Astrocyte of the spinal cord (primary cell): ENCODE measurements around the gene TPM3.
"Not testable (repeated sequence)": the region's sequence is repeated elsewhere in the genome, so short reads cannot be mapped to it uniquely, and the experiment has no call there.

Source experiments
- DNase-seq: peaks from one replicate; pipeline ENCODE4 v3.0.0; 2011; ENCODE audit warnings: low read depth, low spot score
- H3K4me3 ChIP-seq: 2 replicates; pipeline ENCODE4 v1.5.1; 2011; ENCODE audit warnings: low read depth, mild to moderate bottlenecking, low read length, moderate library complexity
- in situ Hi-C: cut with HindIII; loops from 2 replicates; pipeline ENCODE4 v1.10.0; 2017; ENCODE audit warnings: low sequenced_read_pairs
- TF ChIP-seq, protein P1 (sequence below): IDR thresholded peaks from 2 replicates; pipeline ENCODE4 v1.5.1; 2012; ENCODE audit warnings: low read depth, mild to moderate bottlenecking, low read length, inconsistent platforms

Gene TPM3

GRCh38 chr1:154191990-154192461 lies at the start of gene TPM3:
TPM3 (minus strand) TSS chr1:154192100; CDS start chr1:154192018, 82 bp downstream.
- in situ Hi-C loops = no loop called here
- no peak within 1 kb of the TSS for H3K4me3 ChIP-seq
- TF ChIP-seq, protein P1, sequence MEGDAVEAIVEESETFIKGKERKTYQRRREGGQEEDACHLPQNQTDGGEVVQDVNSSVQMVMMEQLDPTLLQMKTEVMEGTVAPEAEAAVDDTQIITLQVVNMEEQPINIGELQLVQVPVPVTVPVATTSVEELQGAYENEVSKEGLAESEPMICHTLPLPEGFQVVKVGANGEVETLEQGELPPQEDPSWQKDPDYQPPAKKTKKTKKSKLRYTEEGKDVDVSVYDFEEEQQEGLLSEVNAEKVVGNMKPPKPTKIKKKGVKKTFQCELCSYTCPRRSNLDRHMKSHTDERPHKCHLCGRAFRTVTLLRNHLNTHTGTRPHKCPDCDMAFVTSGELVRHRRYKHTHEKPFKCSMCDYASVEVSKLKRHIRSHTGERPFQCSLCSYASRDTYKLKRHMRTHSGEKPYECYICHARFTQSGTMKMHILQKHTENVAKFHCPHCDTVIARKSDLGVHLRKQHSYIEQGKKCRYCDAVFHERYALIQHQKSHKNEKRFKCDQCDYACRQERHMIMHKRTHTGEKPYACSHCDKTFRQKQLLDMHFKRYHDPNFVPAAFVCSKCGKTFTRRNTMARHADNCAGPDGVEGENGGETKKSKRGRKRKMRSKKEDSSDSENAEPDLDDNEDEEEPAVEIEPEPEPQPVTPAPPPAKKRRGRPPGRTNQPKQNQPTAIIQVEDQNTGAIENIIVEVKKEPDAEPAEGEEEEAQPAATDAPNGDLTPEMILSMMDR = no peak
- no peak for DNase-seq

DNA sequence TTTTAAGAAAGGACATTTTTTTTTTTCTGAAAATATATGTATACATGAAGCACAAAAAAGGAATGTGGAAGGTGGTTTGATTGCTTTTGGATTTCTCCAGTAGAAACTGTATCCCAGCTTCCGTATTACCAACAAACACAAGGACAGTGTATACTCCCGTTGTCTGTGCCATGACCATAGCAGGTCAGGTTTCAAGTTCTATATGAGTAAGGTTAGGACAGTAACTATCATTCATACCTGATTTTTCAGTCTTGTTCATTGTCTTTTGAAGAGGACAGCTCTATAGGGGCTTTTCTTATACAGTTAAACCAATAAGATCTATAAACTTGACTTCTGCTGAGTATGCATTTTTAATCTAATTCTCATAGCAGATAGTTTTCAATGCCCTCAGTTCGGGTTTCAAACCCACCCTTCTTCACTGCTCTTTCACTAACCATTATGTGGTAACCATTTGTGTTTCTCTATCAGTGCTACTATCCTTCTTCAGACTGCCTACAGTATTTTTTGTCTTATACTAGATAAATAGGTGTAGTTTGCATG lies 48.5 kb upstream of the TPM3 start:
- TF ChIP-seq, protein P1 = no peak
- in situ Hi-C loops = no loop called here

DNA sequence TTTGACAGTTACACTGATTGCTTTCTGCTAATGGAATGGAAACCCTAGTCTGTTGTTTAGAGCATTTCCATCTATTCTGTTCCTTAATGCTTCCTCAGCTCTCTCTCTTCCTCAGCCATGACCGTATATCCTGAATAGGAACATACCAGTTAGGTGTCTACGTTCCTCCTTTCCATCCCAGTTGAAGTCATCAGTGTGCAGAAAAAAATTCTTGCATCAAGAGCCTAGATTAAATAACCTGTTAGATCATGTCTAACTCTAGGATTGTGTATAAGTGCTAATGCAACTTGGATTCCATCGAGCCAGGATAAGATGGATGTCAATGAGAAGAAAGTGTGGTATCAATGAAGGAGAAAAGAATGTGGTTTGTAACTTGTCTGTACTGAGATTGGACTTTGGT lies 47.6 kb upstream of the TPM3 start:
- in situ Hi-C loops = no loop called here
- TF ChIP-seq, protein P1 = no peak
- H3K4me3 ChIP-seq = no peak overlapping the region
- no peak for DNase-seq

More for the DNA sequence above, 48.5 kb upstream of the TPM3 start:
- H3K4me3 ChIP-seq = no peak overlapping the region
- no peak for DNase-seq

DNA sequence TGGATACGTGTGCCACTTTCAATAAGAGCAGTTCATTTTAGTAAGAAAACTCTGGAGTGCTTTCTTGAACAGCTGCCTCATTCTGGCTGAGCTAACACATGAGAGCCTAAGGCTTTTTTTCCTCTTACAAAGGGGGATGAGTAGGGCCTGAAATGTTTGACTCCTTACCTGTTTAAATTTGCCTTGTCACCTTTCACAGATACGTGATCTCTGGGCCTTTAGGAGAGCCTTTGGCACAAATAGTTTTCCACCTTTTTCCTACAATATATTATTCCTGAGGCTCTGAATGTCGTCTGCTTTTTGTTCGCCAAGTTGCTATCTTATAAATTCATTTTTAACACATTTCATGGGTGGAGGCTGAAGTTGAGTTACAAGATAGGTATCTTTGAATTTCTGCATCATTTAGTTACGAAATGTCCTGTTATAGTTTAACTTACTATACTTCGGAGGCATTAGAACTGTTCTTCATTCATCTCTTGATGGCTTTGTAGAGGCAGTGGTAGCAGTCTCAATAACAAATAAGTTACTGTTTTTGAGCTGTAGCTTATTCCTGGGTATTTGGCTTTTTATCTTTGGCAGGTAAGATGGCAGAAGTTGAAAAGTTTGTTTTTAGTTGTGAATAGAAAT lies 46.1 kb upstream of the TPM3 start:
- no peak for DNase-seq
- H3K4me3 ChIP-seq = no peak overlapping the region
- in situ Hi-C loops = no loop called here
- TF ChIP-seq, protein P1 = no peak

DNA sequence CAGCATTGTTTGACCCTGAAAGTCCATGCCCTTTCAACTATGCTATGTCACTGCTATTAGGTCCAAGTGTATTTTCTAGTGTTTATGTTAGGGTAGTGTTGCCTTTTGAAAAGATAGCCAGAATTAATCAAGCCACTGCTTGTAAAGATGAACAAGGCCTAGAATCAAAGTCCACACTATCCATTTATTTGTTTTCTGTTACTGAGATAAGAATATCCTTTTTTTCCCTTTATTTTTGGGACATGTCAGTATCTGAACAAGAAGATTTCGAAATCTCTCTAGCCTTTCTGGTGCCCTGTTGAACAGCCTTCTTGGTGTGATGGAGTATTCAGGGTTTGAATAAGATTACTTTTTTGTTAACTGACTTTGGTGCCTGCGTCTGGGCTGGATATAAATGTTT lies 45.5 kb upstream of the TPM3 start:
- H3K4me3 ChIP-seq = no peak overlapping the region
- no peak for DNase-seq
- in situ Hi-C loops = no loop called here
- TF ChIP-seq, protein P1 = no peak

GRCh38 chr1:154236855-154237254 lies 45.0 kb upstream of the TPM3 start:
- DNase-seq = no peak
- no peak overlapping the region for H3K4me3 ChIP-seq
- in situ Hi-C loops = no loop called here
- TF ChIP-seq, protein P1 = no peak

- DNase-seq, in situ Hi-C loops, H3K4me3 ChIP-seq: not testable (repeated sequence)
These were observed 41.2 kb upstream of the TPM3 start for GRCh38 chr1:154233127-154233526.

DNA sequence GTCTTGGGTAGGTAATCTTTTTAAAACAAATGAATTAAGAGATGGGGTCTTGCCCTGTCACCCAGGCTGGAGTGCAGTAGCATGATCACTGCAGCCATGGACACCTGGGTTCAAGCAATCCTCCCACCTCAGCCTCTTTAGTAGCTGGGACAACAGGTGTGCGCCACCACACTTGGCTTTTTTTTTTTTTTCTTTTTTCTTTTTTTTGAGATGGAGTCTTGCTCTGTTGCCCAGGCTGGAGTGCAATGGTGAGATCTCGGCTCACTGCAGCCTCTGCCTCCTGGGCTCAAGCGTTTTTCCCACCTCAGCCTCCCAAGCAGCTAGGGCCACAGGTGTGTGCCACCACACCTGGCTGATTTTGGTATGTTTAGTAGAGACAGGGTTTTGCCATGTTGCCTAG lies 39.2 kb upstream of the TPM3 start:
- in situ Hi-C loops, DNase-seq, H3K4me3 ChIP-seq: not testable (repeated sequence)
